SH-SY5Y (cell line): Measurements from ENCODE around the gene SLC1A4.

Source experiments
- GATA2 ChIP-seq: IDR thresholded peaks from 2 replicates; pipeline ENCODE4 v1.6.1; 2011; ENCODE audit warnings: mild to moderate bottlenecking, low read depth, low read length
- GATA3 ChIP-seq: IDR thresholded peaks from 2 replicates; pipeline ENCODE4 v1.6.1; 2011; ENCODE audit warnings: low read depth, mild to moderate bottlenecking, low read length, moderate library complexity

DNA sequence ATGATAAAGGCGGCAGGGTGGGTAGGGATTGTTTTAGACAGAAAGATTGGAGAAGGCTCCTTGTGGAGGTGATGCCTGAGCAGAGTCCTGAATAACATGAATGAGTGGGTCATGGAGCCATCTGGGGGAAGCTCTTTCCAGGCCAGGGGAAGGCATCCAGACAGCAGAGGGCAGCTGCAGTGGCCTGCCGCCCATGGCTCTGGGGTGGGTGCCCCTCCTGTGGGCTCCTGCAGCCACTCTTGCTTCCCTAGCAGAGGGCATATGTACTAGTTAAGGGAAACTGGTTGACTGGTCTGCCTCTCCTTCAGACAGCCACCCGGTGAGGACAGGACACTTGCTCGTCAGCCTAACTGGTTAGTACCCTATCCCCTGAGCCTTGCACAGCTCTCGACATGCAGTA is 46.5 kb upstream of the SLC1A4 start:
- TF ChIP-seq GATA2 (no peak), GATA3 (no peak)
